Endothelial cell of umbilical vein (primary cell): Measurements from ENCODE around the gene IDUA. TPM values are rescaled to one million over a fixed set of nuclear protein-coding genes. Genes with fewer than 3 reads are reported as not detected.

Experiments
- BruUV-seq: library from RNA; stranded (reverse); fragments of 400-500 nt; replicated peaks from 2 replicates; lab custom pipeline; 2021; lab: Mats Ljungman, UMichigan
- CTCF ChIA-PET: fragments of 300-600, 350-600 bp; sonication (Branson Sonifier 250); formaldehyde crosslinking; loops from one replicate; lab custom pipeline; 2021; ENCODE audit warnings: antibody characterized with exemption, inconsistent platforms; lab: Charles Lee
- POLR2A ChIA-PET: fragments of 300-600, 350-600 bp; sonication (Branson Sonifier 250); formaldehyde crosslinking; loops from one replicate; lab custom pipeline; 2021; ENCODE audit warnings: antibody characterized with exemption, inconsistent platforms; lab: Charles Lee
- DNase-seq: peaks from one replicate; pipeline ENCODE4 v3.0.0-alpha.2; 2011; ENCODE audit warnings: low read depth, low spot score
- FAIRE-seq: peaks from 2 replicates; lab custom pipeline; 2011; peaks lifted over from hg19 to GRCh38; lab: Jason Lieb, UNC
- H2AFZ ChIP-seq: 2 replicates; pipeline ENCODE4 v1.6.0; 2012; ENCODE audit warnings: low read depth, low read length, control low read depth, inconsistent platforms
- H3K27ac ChIP-seq: 2 replicates; pipeline ENCODE4 v1.5.1; 2011; ENCODE audit warnings: low read depth, mild to moderate bottlenecking, control low read depth, low read length, moderate library complexity; ENCODE audit not compliant: insufficient read depth
- H3K27me3 ChIP-seq, 2 experiments: 2 replicates each; pipeline versions ENCODE4 v1.6.0 to v1.6.1; 2011; ENCODE audit warnings: low read length in 2 of 2, mixed read lengths in 1 of 2; ENCODE audit not compliant: control insufficient read depth in 2 of 2, insufficient read depth in 2 of 2
- H3K36me3 ChIP-seq, 2 experiments: 2 replicates in 1 of 2; 3 replicates in 1 of 2; pipeline ENCODE4 v1.5.1; 2011; ENCODE audit warnings: low read length in 2 of 2, mild to moderate bottlenecking in 1 of 2, moderate library complexity in 1 of 2; ENCODE audit not compliant: control insufficient read depth in 2 of 2, insufficient read depth in 2 of 2; ENCODE audit errors: extremely low read depth in 1 of 2
- H3K4me1 ChIP-seq: 3 replicates; pipeline ENCODE4 v1.5.1; 2011; ENCODE audit warnings: mild to moderate bottlenecking, low read length; ENCODE audit not compliant: control insufficient read depth, insufficient read depth; ENCODE audit errors: extremely low read depth
- H3K4me2 ChIP-seq: 2 replicates; pipeline ENCODE4 v1.6.1; 2011; ENCODE audit warnings: low read length, control low read depth, mixed read lengths; ENCODE audit not compliant: insufficient read depth
- H3K4me3 ChIP-seq, 3 experiments: fragments of 200-600 bp in 1 of 3; sonication (generic), shearing (Covaris generic) in 1 of 3; replicated peaks in 1 of 3; 2 replicates each; pipeline ENCODE4 v1.5.1; 2011 to 2016; ENCODE audit warnings: control low read depth in 3 of 3, low read length in 3 of 3, mild to moderate bottlenecking in 2 of 3, inconsistent platforms in 1 of 3, low read depth in 1 of 3, moderate library complexity in 1 of 3; ENCODE audit not compliant: insufficient read depth in 1 of 3
- H3K79me2 ChIP-seq: 2 replicates; pipeline ENCODE4 v1.6.0; 2012; ENCODE audit warnings: low read length, inconsistent platforms; ENCODE audit not compliant: control insufficient read depth, insufficient read depth
- H3K9ac ChIP-seq: replicated peaks from 2 replicates; pipeline ENCODE3; 2011; ENCODE audit warnings: low read length, control low read depth; ENCODE audit not compliant: insufficient read depth; ENCODE audit errors: extremely low read depth
- H3K9me1 ChIP-seq: replicated peaks from 3 replicates; pipeline ENCODE4 v1.6.0; 2011; ENCODE audit warnings: mild to moderate bottlenecking, low read length; ENCODE audit not compliant: control insufficient read depth, insufficient read depth; ENCODE audit errors: extremely low read depth
- H3K9me3 ChIP-seq: replicated peaks from 2 replicates; pipeline ENCODE4 v1.5.1; 2012; ENCODE audit warnings: low read length, inconsistent platforms; ENCODE audit not compliant: control insufficient read depth, insufficient read depth
- H4K20me1 ChIP-seq: replicated peaks from 2 replicates; pipeline ENCODE3; 2011; ENCODE audit warnings: mild to moderate bottlenecking, low read length; ENCODE audit not compliant: control insufficient read depth, insufficient read depth; ENCODE audit errors: extremely low read depth
- CTCF ChIP-seq, 2 donors: IDR thresholded peaks; 1 replicate in 1 of 2; 2 replicates in 1 of 2; pipeline ENCODE4 v1.5.1; 2011; ENCODE audit warnings: low read length in 2 of 2, mild to moderate bottlenecking in 2 of 2, moderate library complexity in 2 of 2, control low read depth in 1 of 2, inconsistent platforms in 1 of 2, low read depth in 1 of 2; ENCODE audit not compliant: insufficient read depth in 1 of 2; ENCODE audit errors: extremely low read depth in 1 of 2
- EZH2 ChIP-seq: IDR thresholded peaks from 2 replicates; pipeline ENCODE4 v1.6.1; 2012; ENCODE audit warnings: borderline replicate concordance, low read depth, mild to moderate bottlenecking, moderate library complexity, low read length, inconsistent platforms; ENCODE audit not compliant: severe bottlenecking
- FOS ChIP-seq: IDR thresholded peaks from 2 replicates; pipeline ENCODE4 v1.6.1; 2011; ENCODE audit warnings: mild to moderate bottlenecking, low read length, moderate library complexity, borderline replicate concordance; ENCODE audit not compliant: insufficient read depth
- GATA2 ChIP-seq: IDR thresholded peaks from 2 replicates; pipeline ENCODE4 v1.7.0; 2011; ENCODE audit warnings: low read depth, mild to moderate bottlenecking, moderate library complexity, mixed read lengths, low read length; ENCODE audit not compliant: insufficient read length, insufficient read depth
- JUN ChIP-seq: IDR thresholded peaks from 2 replicates; pipeline ENCODE4 v1.6.1; 2011; ENCODE audit warnings: borderline replicate concordance, low read depth; ENCODE audit not compliant: insufficient read length, insufficient read depth
- MAX ChIP-seq: IDR thresholded peaks from 2 replicates; pipeline ENCODE4 v1.6.1; 2011; ENCODE audit not compliant: insufficient read depth, insufficient read length
- MYC ChIP-seq: IDR thresholded peaks from one replicate; pipeline ENCODE4 v1.6.1; 2011; ENCODE audit warnings: mild to moderate bottlenecking, low read depth, low read length
- POLR2A ChIP-seq: IDR thresholded peaks from 2 replicates; pipeline ENCODE4 v1.6.1; 2012; ENCODE audit warnings: low read depth, mild to moderate bottlenecking, control low read depth, low read length
- POLR2AphosphoS5 ChIP-seq: IDR thresholded peaks from 2 replicates; pipeline ENCODE4 v1.6.1; 2012; ENCODE audit warnings: low read depth, mild to moderate bottlenecking, control low read depth, low read length, moderate library complexity; ENCODE audit not compliant: insufficient read depth
- dilution Hi-C: fragments of 300-500 bp; cut with MboI; formaldehyde crosslinking; loops from one replicate; pipeline ENCODE4 v1.15.0; 2019; ENCODE audit warnings: low sequenced_read_pairs; ENCODE audit not compliant: extremely low pct_ligation_motif_present
- intact Hi-C: fragments of 100-400 bp; cut with micrococcal nuclease; formaldehyde crosslinking; loops from one replicate; pipeline ENCODE4 v1.10.0; 2022
- polyA plus RNA-seq, 4 experiments: library from polyadenylated mRNA; depleted of rRNA in 3 of 4; stranded (reverse) in 3 of 4; unstranded in 1 of 4; fragments of >200 nt; gene quantifications; 2 replicates each; pipeline versions ENCODE4 v1.2.1 to v1.2.3, GENCODE V29; 2011 to 2012; ENCODE audit warnings: missing spikeins in 1 of 4
- total RNA-seq: library from RNA; stranded (reverse); gene quantifications from 2 replicates; pipeline ENCODE4 v1.2.3, GENCODE V29; 2021

The IDUA gene
- total and polyA plus RNA-seq, 2 donors (not counting 3 experiments of a cell fraction or from before 2014, with no cell fraction given) = 19.1 to 34.1 TPM

- FAIRE-seq (no peak), DNase-seq (no peak)
- H3K27ac ChIP-seq = no peak overlapping the region
- H3K9me1 ChIP-seq = no peaks in the 10 kb centered on the region
- no peaks in the 10 kb centered on the region for H3K9me3 ChIP-seq
- no peak overlapping the region for H3K9ac ChIP-seq
- no peak overlapping the region for H3K4me3 ChIP-seq
- H4K20me1 ChIP-seq = no peaks in the 10 kb centered on the region
- ChIA-PET POLR2A (no interaction called here), CTCF (no interaction called here)
- no peak overlapping the region for H2AFZ ChIP-seq
- H3K4me1 ChIP-seq = no peaks in the 10 kb centered on the region
- BruUV-seq = no TSS peak
- H3K79me2 ChIP-seq = no peaks in the 10 kb centered on the region
- intact Hi-C loops = no loop called here
- no peak overlapping the region for H3K4me2 ChIP-seq
- TF ChIP-seq POLR2A (peak; percentile 17), GATA2 (no peak), CTCF (IDR thresholded peaks at IDR 0.05; ENCODE audit: extremely low read depth in 1 of 2, insufficient read depth in 1 of 2, low read depth in 1 of 2, low read length in 2 of 2) (no peak), POLR2AphosphoS5 (peak; percentile 17), FOS (no peak)
- H3K27me3 ChIP-seq = no peaks in the 10 kb centered on the region
- dilution Hi-C loops = no loop called here
- H3K36me3 ChIP-seq = peaks cover 0 to 15% of the 10 kb centered on the region in 2 experiments
These were observed 41.0 kb downstream of the IDUA start for GRCh38 chr4:1027915-1028238.

GRCh38 chr4:1028574-1029220 is 41.9 kb downstream of the IDUA start:
- FAIRE-seq (no peak), DNase-seq (no peak)
- Histone ChIP-seq H3K36me3 (peaks cover 0 to 15% of the 10 kb centered on the region in 2 experiments), H3K4me2 (no peak overlapping the region), H3K9ac (no peak overlapping the region), H2AFZ (no peak overlapping the region), H3K27ac (no peak overlapping the region), H3K4me1 (no peaks in the 10 kb centered on the region), H3K79me2 (no peaks in the 10 kb centered on the region), H3K9me3 (no peaks in the 10 kb centered on the region), H3K4me3 (no peak overlapping the region), H3K27me3 (no peaks in the 10 kb centered on the region), H4K20me1 (no peaks in the 10 kb centered on the region), H3K9me1 (no peaks in the 10 kb centered on the region)
- POLR2A ChIA-PET = no interaction called here
- CTCF ChIA-PET = no interaction called here
- no TSS peak for BruUV-seq
- intact Hi-C loops = no loop called here
- dilution Hi-C loops = no loop called here
- TF ChIP-seq JUN = no peak
- no peak for TF ChIP-seq POLR2A
- TF ChIP-seq EZH2 = no peak
- no peak for TF ChIP-seq FOS
- no peak for TF ChIP-seq POLR2AphosphoS5
- no peak for TF ChIP-seq GATA2
- TF ChIP-seq CTCF (IDR thresholded peaks at IDR 0.05; ENCODE audit: extremely low read depth in 1 of 2, insufficient read depth in 1 of 2, low read depth in 1 of 2, low read length in 2 of 2) = no peak
- no peak for TF ChIP-seq MYC
- TF ChIP-seq MAX = no peak
